B cell (primary cell): ENCODE results near the gene CEP41. TPM values are rescaled to one million over a fixed set of nuclear protein-coding genes. Genes with fewer than 3 reads are reported as not detected.

ENCODE experiments used
- ATAC-seq: fragments of 200-7000 bp; cut with Tn5 transposase; one replicate; pipeline ENCODE4 v1.10.0; 2021; ENCODE audit warnings: low read depth, mild to moderate bottlenecking, moderate number of reproducible peaks, moderate library complexity
- CTCF ChIA-PET: fragments of 350-600 bp; sonication (Branson Sonifier 250); formaldehyde crosslinking; loops from one replicate; lab custom pipeline; 2021; ENCODE audit warnings: antibody characterized with exemption, inconsistent platforms; lab: Charles Lee
- POLR2A ChIA-PET: fragments of 350-600 bp; sonication (Branson Sonifier 250); formaldehyde crosslinking; loops from one replicate; lab custom pipeline; 2021; ENCODE audit warnings: antibody characterized with exemption; lab: Charles Lee
- DNase-seq: peaks from one replicate; pipeline ENCODE4 v3.0.0; 2013
- H2AFZ ChIP-seq: 2 replicates; pipeline ENCODE4 v1.6.1; 2012; ENCODE audit warnings: mild to moderate bottlenecking, low read depth, low read length; ENCODE audit not compliant: insufficient read depth, poor library complexity, severe bottlenecking
- H3K27ac ChIP-seq, 2 donors: 1 replicate in 1 of 2; 2 replicates in 1 of 2; pipeline ENCODE4 v1.5.1; 2012 to 2013; ENCODE audit warnings: low read length in 2 of 2, mild to moderate bottlenecking in 2 of 2, moderate library complexity in 1 of 2
- H3K27me3 ChIP-seq, 4 experiments: fragments of 200-600 bp in 1 of 4; sonication (generic) in 1 of 4; replicated peaks in 1 of 4; 1 replicate in 2 of 4; 2 replicates in 2 of 4; pipeline versions ENCODE4 v1.6.1 to v1.7.0; 2013 to 2016; ENCODE audit warnings: low read length in 3 of 4, mild to moderate bottlenecking in 2 of 4, mixed read lengths in 1 of 4, moderate library complexity in 1 of 4; ENCODE audit not compliant: insufficient read depth in 4 of 4, control insufficient read depth in 3 of 4; ENCODE audit errors: control extremely low read depth in 1 of 4
- H3K36me3 ChIP-seq, 2 experiments: replicated peaks in 1 of 2; 1 replicate in 1 of 2; 2 replicates in 1 of 2; pipeline versions ENCODE4 v1.6.1 to v1.7.1; 2013; ENCODE audit warnings: low read length in 1 of 2; ENCODE audit not compliant: insufficient read depth in 2 of 2, control insufficient read depth in 1 of 2; ENCODE audit errors: control extremely low read depth in 1 of 2, extremely low read depth in 1 of 2
- H3K4me1 ChIP-seq, 2 donors: fragments of 200-600 bp in 1 of 2; sonication (generic) in 1 of 2; 1 replicate in 1 of 2; 2 replicates in 1 of 2; pipeline versions ENCODE4 v1.5.1 to v1.6.1; 2013 to 2017; ENCODE audit warnings: low read length in 2 of 2; ENCODE audit not compliant: control insufficient read depth in 2 of 2, insufficient read depth in 2 of 2
- H3K4me2 ChIP-seq: replicated peaks from 2 replicates; pipeline ENCODE3; 2012; ENCODE audit warnings: mild to moderate bottlenecking, low read depth, low read length; ENCODE audit not compliant: poor library complexity, severe bottlenecking
- H3K4me3 ChIP-seq, 5 experiments: fragments of 200-600 bp in 1 of 5; sonication (generic) in 1 of 5; 1 replicate in 3 of 5; 2 replicates in 2 of 5; pipeline versions ENCODE4 v1.5.1 to v1.7.0; 2011 to 2016; ENCODE audit warnings: low read length in 4 of 5, mild to moderate bottlenecking in 4 of 5, low read depth in 2 of 5, control low read depth in 1 of 5, moderate library complexity in 1 of 5; ENCODE audit not compliant: insufficient read depth in 1 of 5; ENCODE audit errors: control extremely low read depth in 1 of 5, extremely low read depth in 1 of 5
- H3K79me2 ChIP-seq: fragments of 200-600 bp; sonication (generic); one replicate; pipeline ENCODE4 v1.6.0; 2016; ENCODE audit warnings: low read length; ENCODE audit not compliant: control insufficient read depth, insufficient read depth
- H3K9ac ChIP-seq: fragments of 200-600 bp; sonication (generic); 2 replicates; pipeline ENCODE4 v1.6.1; 2017; ENCODE audit warnings: mild to moderate bottlenecking, low read length, moderate library complexity
- H3K9me3 ChIP-seq, 3 donors: one replicate each; pipeline versions ENCODE4 v1.6.1 to v1.7.1; 2013; ENCODE audit warnings: low read length in 2 of 3; ENCODE audit not compliant: control insufficient read depth in 2 of 3, insufficient read depth in 1 of 3; ENCODE audit errors: control extremely low read depth in 1 of 3
- H4K20me1 ChIP-seq: 2 replicates; pipeline ENCODE4 v1.6.0; 2012; ENCODE audit warnings: mild to moderate bottlenecking, low read length; ENCODE audit not compliant: insufficient read depth, control insufficient read depth, poor library complexity, severe bottlenecking
- H3K27ac Mint-ChIP-seq: one replicate; pipeline ENCODE4 v1.8.0; 2021; ENCODE audit warnings: mixed read lengths
- H3K27me3 Mint-ChIP-seq: one replicate; pipeline ENCODE4 v1.8.0; 2021; ENCODE audit warnings: mixed read lengths
- H3K4me1 Mint-ChIP-seq: one replicate; pipeline ENCODE4 v1.8.0; 2021; ENCODE audit warnings: mixed read lengths
- H3K4me3 Mint-ChIP-seq: one replicate; pipeline ENCODE4 v1.8.0; 2021; ENCODE audit warnings: mixed read lengths
- H3K9me3 Mint-ChIP-seq: one replicate; pipeline ENCODE4 v1.8.0; 2022; ENCODE audit warnings: mixed read lengths; ENCODE audit not compliant: insufficient read depth
- EZH2 ChIP-seq: IDR thresholded peaks from 2 replicates; pipeline ENCODE4 v1.6.1; 2012; ENCODE audit warnings: borderline replicate concordance, low read depth, mild to moderate bottlenecking, moderate library complexity, low read length; ENCODE audit not compliant: insufficient read depth, poor library complexity, severe bottlenecking
- WGBS: methylation state at CpG from one replicate; pipeline ENCODE4 v1.1.5; 2013; ENCODE audit warnings: missing lambda C conversion rate; ENCODE audit not compliant: insufficient coverage; 5-methylcytosine and 5-hydroxymethylcytosine counted together
- intact Hi-C: fragments of 100-400 bp; cut with micrococcal nuclease; formaldehyde crosslinking; loops from one replicate; pipeline ENCODE4 v1.10.0; 2022
- polyA plus RNA-seq: library from polyadenylated mRNA; depleted of rRNA; stranded (reverse); fragments of >200 nt; gene quantifications from 2 replicates; pipeline ENCODE4 v1.2.3, GENCODE V29; 2012
- total RNA-seq, 2 donors: library from RNA; stranded (reverse); fragments of 120-200 nt in 1 of 2; gene quantifications; 1 replicate in 1 of 2; 2 replicates in 1 of 2; pipeline versions ENCODE4 v1.2.3 to v1.2.4, GENCODE V29; 2013 to 2022
- TF ChIP-seq, protein P1 (sequence below): fragments of 200-600 bp; IDR thresholded peaks from one replicate; pipeline ENCODE4 v1.8.0; 2022; ENCODE audit warnings: antibody characterized with exemption, mild to moderate bottlenecking

Gene CEP41
- total and polyA plus RNA-seq, 2 donors (not counting 1 experiment from before 2014, with no cell fraction given) = 3.4 to 5.9 TPM

DNA sequence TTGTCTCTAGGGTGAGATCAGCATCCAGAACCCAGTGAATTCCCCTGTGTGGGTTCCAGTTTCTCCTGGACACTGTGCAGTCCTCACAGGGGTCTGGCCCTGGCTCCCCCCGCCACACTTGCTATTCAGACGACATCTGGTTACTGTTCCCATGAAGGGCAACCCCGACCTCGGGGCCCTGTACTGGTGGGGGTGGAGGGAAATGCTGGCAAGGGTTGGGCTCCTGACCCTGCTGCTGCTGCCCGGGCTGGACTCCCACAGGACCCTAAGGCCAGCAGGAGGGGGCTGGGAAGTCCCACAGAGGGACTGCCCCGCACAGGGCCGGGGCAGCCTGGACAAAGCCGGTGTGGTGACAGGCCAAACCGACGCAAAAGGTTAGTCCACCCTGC is 61.3 kb downstream of the CEP41 start:
- no peak for DNase-seq
- no peak overlapping the region for H3K4me3 Mint-ChIP-seq
- WGBS = 98% methylated on average over 10 of the region's 10 CpGs
- H3K79me2 ChIP-seq = no peaks in the 10 kb centered on the region
- H3K27ac ChIP-seq = no peak overlapping the region
- H3K4me3 ChIP-seq = no peak overlapping the region
- H3K9me3 ChIP-seq = peaks cover 0 to 19% (median 0%) of the 10 kb centered on the region in 3 donors
- ChIA-PET CTCF (no interaction called here), POLR2A (no interaction called here)
- H3K27me3 ChIP-seq = no peaks in the 10 kb centered on the region
- H3K9ac ChIP-seq = no peak overlapping the region
- H3K4me1 ChIP-seq = no peaks in the 10 kb centered on the region
- peaks cover 5% of the 10 kb centered on the region for H3K9me3 Mint-ChIP-seq
- no peaks in the 10 kb centered on the region for H4K20me1 ChIP-seq
- H3K27ac Mint-ChIP-seq = no peak overlapping the region
- no peak for ATAC-seq
- no peak overlapping the region for H2AFZ ChIP-seq
- no peaks in the 10 kb centered on the region for H3K4me1 Mint-ChIP-seq
- no peaks in the 10 kb centered on the region for H3K36me3 ChIP-seq
- no peak for TF ChIP-seq EZH2
- TF ChIP-seq, protein P1, sequence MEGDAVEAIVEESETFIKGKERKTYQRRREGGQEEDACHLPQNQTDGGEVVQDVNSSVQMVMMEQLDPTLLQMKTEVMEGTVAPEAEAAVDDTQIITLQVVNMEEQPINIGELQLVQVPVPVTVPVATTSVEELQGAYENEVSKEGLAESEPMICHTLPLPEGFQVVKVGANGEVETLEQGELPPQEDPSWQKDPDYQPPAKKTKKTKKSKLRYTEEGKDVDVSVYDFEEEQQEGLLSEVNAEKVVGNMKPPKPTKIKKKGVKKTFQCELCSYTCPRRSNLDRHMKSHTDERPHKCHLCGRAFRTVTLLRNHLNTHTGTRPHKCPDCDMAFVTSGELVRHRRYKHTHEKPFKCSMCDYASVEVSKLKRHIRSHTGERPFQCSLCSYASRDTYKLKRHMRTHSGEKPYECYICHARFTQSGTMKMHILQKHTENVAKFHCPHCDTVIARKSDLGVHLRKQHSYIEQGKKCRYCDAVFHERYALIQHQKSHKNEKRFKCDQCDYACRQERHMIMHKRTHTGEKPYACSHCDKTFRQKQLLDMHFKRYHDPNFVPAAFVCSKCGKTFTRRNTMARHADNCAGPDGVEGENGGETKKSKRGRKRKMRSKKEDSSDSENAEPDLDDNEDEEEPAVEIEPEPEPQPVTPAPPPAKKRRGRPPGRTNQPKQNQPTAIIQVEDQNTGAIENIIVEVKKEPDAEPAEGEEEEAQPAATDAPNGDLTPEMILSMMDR = no peak
- H3K4me2 ChIP-seq = no peak overlapping the region
- intact Hi-C loops = no loop called here
- no peaks in the 10 kb centered on the region for H3K27me3 Mint-ChIP-seq

DNA sequence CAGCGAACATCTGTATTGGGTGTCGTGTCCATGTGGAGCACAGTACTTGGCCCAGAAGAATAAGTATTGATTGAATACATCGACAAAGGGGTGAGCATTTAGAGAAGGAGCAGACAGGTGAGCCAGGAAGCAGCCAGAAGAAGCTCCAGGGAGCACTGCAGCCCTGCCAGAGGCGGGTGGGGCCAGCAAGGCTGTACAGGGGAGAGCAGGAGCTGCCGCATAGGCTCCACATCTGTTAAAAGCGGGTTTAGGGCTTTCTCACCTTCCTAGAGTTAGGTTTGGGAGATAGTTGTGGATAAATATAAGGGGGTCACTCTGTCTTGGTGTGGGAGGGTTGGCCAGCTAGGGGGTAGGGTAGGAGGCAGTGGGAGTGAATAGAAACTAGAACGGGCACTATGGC is 61.8 kb downstream of the CEP41 start:
- no peaks in the 10 kb centered on the region for H3K4me1 Mint-ChIP-seq
- Histone ChIP-seq H2AFZ (no peak overlapping the region), H3K4me1 (no peaks in the 10 kb centered on the region), H4K20me1 (no peaks in the 10 kb centered on the region), H3K27ac (no peak overlapping the region), H3K79me2 (no peaks in the 10 kb centered on the region), H3K9me3 (peaks cover 0 to 19% (median 0%) of the 10 kb centered on the region in 3 donors), H3K27me3 (no peaks in the 10 kb centered on the region), H3K36me3 (no peaks in the 10 kb centered on the region), H3K9ac (no peak overlapping the region), H3K4me2 (no peak overlapping the region), H3K4me3 (no peak overlapping the region)
- TF ChIP-seq EZH2 = no peak
- TF ChIP-seq, protein P1 = no peak
- intact Hi-C loops = no loop called here
- 96% methylated on average over 6 of the region's 7 CpGs for WGBS
- ChIA-PET CTCF (no interaction called here), POLR2A (no interaction called here)
- DNase-seq = no peak
- H3K27me3 Mint-ChIP-seq = no peaks in the 10 kb centered on the region
- ATAC-seq = no peak
- no peak overlapping the region for H3K27ac Mint-ChIP-seq
- H3K4me3 Mint-ChIP-seq = no peak overlapping the region
- H3K9me3 Mint-ChIP-seq = peaks cover 5% of the 10 kb centered on the region
